ENCODE data around the gene RNF121.

- TF ChIP-seq RCOR1 (IDR thresholded peaks at IDR 0.05; ENCODE audit: insufficient replicate concordance, low read length), result no peak
- TF ChIP-seq MAFK (IDR thresholded peaks at IDR 0.05; ENCODE audit: low read depth, low read length), result no peak
- TF ChIP-seq POLR2A (IDR thresholded peaks at IDR 0.05; ENCODE audit: low read depth, low read length), result no peak
- TF ChIP-seq, protein P1, sequence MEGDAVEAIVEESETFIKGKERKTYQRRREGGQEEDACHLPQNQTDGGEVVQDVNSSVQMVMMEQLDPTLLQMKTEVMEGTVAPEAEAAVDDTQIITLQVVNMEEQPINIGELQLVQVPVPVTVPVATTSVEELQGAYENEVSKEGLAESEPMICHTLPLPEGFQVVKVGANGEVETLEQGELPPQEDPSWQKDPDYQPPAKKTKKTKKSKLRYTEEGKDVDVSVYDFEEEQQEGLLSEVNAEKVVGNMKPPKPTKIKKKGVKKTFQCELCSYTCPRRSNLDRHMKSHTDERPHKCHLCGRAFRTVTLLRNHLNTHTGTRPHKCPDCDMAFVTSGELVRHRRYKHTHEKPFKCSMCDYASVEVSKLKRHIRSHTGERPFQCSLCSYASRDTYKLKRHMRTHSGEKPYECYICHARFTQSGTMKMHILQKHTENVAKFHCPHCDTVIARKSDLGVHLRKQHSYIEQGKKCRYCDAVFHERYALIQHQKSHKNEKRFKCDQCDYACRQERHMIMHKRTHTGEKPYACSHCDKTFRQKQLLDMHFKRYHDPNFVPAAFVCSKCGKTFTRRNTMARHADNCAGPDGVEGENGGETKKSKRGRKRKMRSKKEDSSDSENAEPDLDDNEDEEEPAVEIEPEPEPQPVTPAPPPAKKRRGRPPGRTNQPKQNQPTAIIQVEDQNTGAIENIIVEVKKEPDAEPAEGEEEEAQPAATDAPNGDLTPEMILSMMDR (conservative IDR thresholded peaks at IDR 0.05; ENCODE audit: low read depth, low read length), result no peak
- no peak for TF ChIP-seq SMC3 (IDR thresholded peaks at IDR 0.05; ENCODE audit: low read depth, low read length)
- TF ChIP-seq MXI1 (IDR thresholded peaks at IDR 0.05; ENCODE audit: borderline replicate concordance, low read depth, low read length), result no peak
- TF ChIP-seq CHD1 (IDR thresholded peaks at IDR 0.05; ENCODE audit: low read depth, low read length), result no peak
- no peak for TF ChIP-seq FOS (IDR thresholded peaks at IDR 0.05; ENCODE audit: low read depth, low read length)
- no peak for TF ChIP-seq RAD21 (IDR thresholded peaks at IDR 0.05; ENCODE audit: low read length)
- TF ChIP-seq CEBPB (IDR thresholded peaks at IDR 0.05; ENCODE audit: low read depth, low read length), result no peak
Measured at GRCh38 chr11:71955898-71956456, 27.1 kb downstream of the RNF121 start.
